Heart left ventricle (tissue), 13 donors: ENCODE measurements around the gene SORCS2.

Source experiments
- CTCF ChIP-seq, 12 donors: fragments of 200-600 bp; sonication (generic) in 4 of 12; IDR thresholded peaks; one replicate each; pipeline versions ENCODE4 v1.5.0 to v1.8.0; 2018 to 2022; ENCODE audit warnings: antibody characterized with exemption in 12 of 12, mild to moderate bottlenecking in 5 of 12
- POLR2A ChIP-seq, 2 donors: fragments of 450-650 bp; IDR thresholded peaks; one replicate each; pipeline ENCODE4 v1.6.1; 2017; ENCODE audit warnings: antibody characterized with exemption in 2 of 2, mild to moderate bottlenecking in 2 of 2, moderate library complexity in 2 of 2
- donor health status: ischemic (EF 13 %, LVEDD 7.1; RV severe dilation, severe dysfunction).
- donor health status: DM: no; HTN: yes; CAD: no.
- donor health status: DM: no; HTN: no; CAD: no.
- donor health status: ischemic (EF 25% LVEDD 6.9; RV normal size, moderate dysfunction).
- donor health status: ischemic (EF 25% LVEDD 5.7; RV mildly dilated, moderate dysfunction).
- donor health status: ischemic (EF 35%, LVEDD 5.7; RV mildly dilated, moderate dysfunction).
- donor health status: nonischemic (EF 11% LVEDD 7.7; RV severe dilation, severe dysfunction).
- donor health status: DM: yes; HTN: yes; CAD: no.
- donor health status: PGD.
- donor health status: ischemic (EF 29% LVEDD 5.4; RV normal size, mild dysfunction).
- donor health status: nonischemic (EF 23%, LVEDD 6.1; RV moderate dilation, normal function).

DNA sequence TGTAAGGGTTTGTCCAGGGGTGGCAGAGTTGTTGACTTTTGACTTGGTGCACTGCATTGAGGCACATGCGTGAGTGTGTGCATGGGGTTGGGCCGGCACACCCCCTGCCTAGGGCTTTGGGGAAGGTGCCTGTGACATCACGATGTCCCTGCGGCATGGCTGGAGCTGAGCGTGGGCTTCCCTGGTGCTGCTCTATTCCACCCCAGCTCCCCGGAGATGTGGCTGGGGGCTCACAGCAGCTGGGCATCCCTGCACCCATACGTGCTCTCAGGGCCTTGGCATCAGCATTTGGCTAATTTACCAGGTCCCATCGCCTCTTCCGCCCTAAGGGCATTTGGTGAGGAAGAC lies 236.7 kb downstream of the SORCS2 start:
- TF ChIP-seq CTCF (IDR thresholded peaks at IDR 0.05) (no peak), POLR2A (IDR thresholded peaks at IDR 0.05) (no peak)
